IMR-90 (cell line): ENCODE measurements around the gene ZNRF3.

Source experiments
- CEBPB ChIP-seq: IDR thresholded peaks from 2 replicates; pipeline ENCODE4 v1.6.1; 2012; ENCODE audit warnings: low read depth, low read length, improper control_type of control experiment
- CTCF ChIP-seq: conservative IDR thresholded peaks from 2 replicates; pipeline ENCODE4 v1.5.1; 2012; ENCODE audit warnings: mild to moderate bottlenecking, low read depth, low read length, improper control_type of control experiment
- POLR2A ChIP-seq: IDR thresholded peaks from 2 replicates; pipeline ENCODE4 v1.6.1; 2012; ENCODE audit warnings: mild to moderate bottlenecking, low read depth, low read length
- RAD21 ChIP-seq: IDR thresholded peaks from 2 replicates; pipeline ENCODE4 v1.6.1; 2012; ENCODE audit warnings: low read length, improper control_type of control experiment

- TF ChIP-seq CEBPB: no peak
- no peak for TF ChIP-seq CTCF
- TF ChIP-seq POLR2A: no peak
- no peak for TF ChIP-seq RAD21
Measured at GRCh38 chr22:28874811-28875320, 8.5 kb upstream of the ZNRF3 start.
